CD4-positive, alpha-beta T cell (primary cell): Measurements from ENCODE around the gene KATNAL2. TPM values are rescaled to one million over a fixed set of nuclear protein-coding genes. Genes with fewer than 3 reads are reported as not detected.

Source experiments
- ATAC-seq: fragments of 200-7000 bp; cut with Tn5 transposase; one replicate; pipeline ENCODE4 v1.10.0; 2022; ENCODE audit warnings: mild to moderate bottlenecking; ENCODE audit not compliant: poor library complexity
- CTCF ChIA-PET: fragments of 350-600 bp; sonication (Branson Sonifier 250); formaldehyde crosslinking; loops from one replicate; lab custom pipeline; 2021; ENCODE audit warnings: antibody characterized with exemption, inconsistent platforms; lab: Charles Lee
- POLR2A ChIA-PET: fragments of 350-600 bp; sonication (Branson Sonifier 250); formaldehyde crosslinking; loops from one replicate; lab custom pipeline; 2021; ENCODE audit warnings: antibody characterized with exemption, inconsistent platforms; lab: Charles Lee
- DNase-seq, 14 experiments: peaks; one replicate each; pipeline ENCODE4 v3.0.0-alpha.2; 2013 to 2020; ENCODE audit warnings: mixed read lengths in 2 of 14
- H3K27ac ChIP-seq, 2 donors: one replicate each; pipeline versions ENCODE4 v1.5.1 to v1.7.0; 2013; ENCODE audit warnings: low read length in 2 of 2, low read depth in 1 of 2, mild to moderate bottlenecking in 1 of 2
- H3K27me3 ChIP-seq, 2 experiments: 1 replicate in 1 of 2; 2 replicates in 1 of 2; pipeline versions ENCODE4 v1.6.1 to v1.7.0; 2013; ENCODE audit warnings: low read length in 2 of 2, control low read depth in 1 of 2, mild to moderate bottlenecking in 1 of 2, moderate library complexity in 1 of 2; ENCODE audit not compliant: insufficient read depth in 2 of 2, control insufficient read depth in 1 of 2
- H3K36me3 ChIP-seq: one replicate; pipeline ENCODE4 v1.6.1; 2013; ENCODE audit warnings: low read length, control low read depth; ENCODE audit not compliant: insufficient read depth
- H3K4me1 ChIP-seq: one replicate; pipeline ENCODE4 v1.6.1; 2013; ENCODE audit warnings: low read length, control low read depth; ENCODE audit not compliant: insufficient read depth
- H3K4me3 ChIP-seq: one replicate; pipeline ENCODE4 v1.5.1; 2013; ENCODE audit warnings: mild to moderate bottlenecking, low read length, moderate library complexity
- H3K9me3 ChIP-seq, 2 experiments: 1 replicate in 1 of 2; 2 replicates in 1 of 2; pipeline versions ENCODE4 v1.6.1 to v1.7.0; 2013; ENCODE audit warnings: low read length in 2 of 2, mild to moderate bottlenecking in 2 of 2, control low read depth in 1 of 2, moderate library complexity in 1 of 2; ENCODE audit not compliant: control insufficient read depth in 1 of 2, insufficient read depth in 1 of 2
- H3K27ac Mint-ChIP-seq: one replicate; pipeline ENCODE4 v1.8.0; 2020; ENCODE audit warnings: mixed read lengths
- H3K27me3 Mint-ChIP-seq: one replicate; pipeline ENCODE4 v1.8.0; 2021; ENCODE audit warnings: mixed read lengths
- H3K36me3 Mint-ChIP-seq: one replicate; pipeline ENCODE4 v1.8.0; 2021; ENCODE audit warnings: low read depth, mixed read lengths
- H3K4me1 Mint-ChIP-seq: one replicate; pipeline ENCODE4 v1.8.0; 2021; ENCODE audit warnings: low read depth, mixed read lengths
- H3K4me3 Mint-ChIP-seq: one replicate; pipeline ENCODE4 v1.8.0; 2020; ENCODE audit warnings: mild to moderate bottlenecking, mixed read lengths
- H3K9me3 Mint-ChIP-seq: one replicate; pipeline ENCODE4 v1.8.0; 2020; ENCODE audit warnings: mixed read lengths
- CTCF ChIP-seq: fragments of 200-600 bp; IDR thresholded peaks from one replicate; pipeline ENCODE4 v1.8.0; 2022; ENCODE audit warnings: antibody characterized with exemption, mild to moderate bottlenecking
- intact Hi-C, 2 experiments: fragments of 100-400 bp; cut with DNase I in 1 of 2; cut with micrococcal nuclease in 1 of 2; formaldehyde crosslinking; loops; one replicate each; pipeline versions ENCODE4 v1.15.1 to v1.9.0; 2023 to 2025; cut with DNase I, micrococcal nuclease
- total RNA-seq, 174 experiments: library from RNA in 2 of 174; stranded (reverse) in 2 of 174; gene quantifications; one replicate each; pipeline ENCODE4 v1.2.3 and lab custom pipeline; 2021 to 2026

The KATNAL2 gene
- total RNA-seq, 2 experiments from 2014 or later = 1.5 to 2.0 TPM

- H3K4me1 ChIP-seq = peaks cover 25% of the 10 kb centered on the region
- TF ChIP-seq CTCF = no peak
- peaks cover 9% of the 10 kb centered on the region for H3K36me3 ChIP-seq
- ChIA-PET CTCF (no interaction called here), POLR2A (interaction anchor here (0.6 to 2.2 kb wide), 8 partner anchors 9 to 781 kb away, joined by 3 to 19 read pairs (median 3); partner anchors contain the start of genes KATNAL2 and PIAS2)
- H3K27ac Mint-ChIP-seq = peak within 1 kb of the TSS; percentile 95
- peaks cover 63% of the 10 kb centered on the region for H3K4me1 Mint-ChIP-seq
- no peaks in the 10 kb centered on the region for H3K27me3 ChIP-seq
- intact Hi-C loops = loop anchor here in 1 of 2 experiments (2.0 to 10.0 kb wide), 3 partner anchors 27 to 785 kb away; partner anchors contain the start of genes IER3IP1, KATNAL2, PIAS2 and SMAD2
- H3K36me3 Mint-ChIP-seq = peaks cover 21% of the 10 kb centered on the region
- H3K9me3 ChIP-seq = no peaks in the 10 kb centered on the region
- peak within 1 kb of the TSS; percentile 98 for H3K4me3 Mint-ChIP-seq
- peak within 1 kb of the TSS; percentile 80 for H3K4me3 ChIP-seq
- ATAC-seq (peak; percentile 75), DNase-seq (peak; percentile 43 to 84 (median 72))
- H3K27ac ChIP-seq = peak within 1 kb of the TSS; percentile 74 to 76
- no peaks in the 10 kb centered on the region for H3K27me3 Mint-ChIP-seq
- no peaks in the 10 kb centered on the region for H3K9me3 Mint-ChIP-seq
Measured at GRCh38 chr18:47150029-47150823, 232.8 kb downstream of the KATNAL2 start, which contains the start of gene HDHD2. TSS of gene HDHD2 (minus strand) at chr18:47150500. CDS start at chr18:47136439, 14,061 bp downstream.

- ChIA-PET POLR2A (interaction anchor here (0.9 to 2.2 kb wide), 4 partner anchors 10 to 780 kb away, joined by 3 to 19 read pairs (median 4); partner anchors contain the start of genes KATNAL2 and PIAS2), CTCF (interaction anchor here (1.0 kb wide), 1 partner anchor 977 kb away, joined by 3 read pairs; a partner anchor contains a TSS)
- ATAC-seq = peak; percentile 3
- no peaks in the 10 kb centered on the region for H3K9me3 Mint-ChIP-seq
- peaks cover 56% of the 10 kb centered on the region for H3K4me1 Mint-ChIP-seq
- TF ChIP-seq CTCF = no peak
- Histone ChIP-seq H3K27ac (peak overlapping the region; percentile 74 to 76), H3K27me3 (no peaks in the 10 kb centered on the region), H3K4me1 (peaks cover 25% of the 10 kb centered on the region), H3K36me3 (peaks cover 9% of the 10 kb centered on the region), H3K9me3 (no peaks in the 10 kb centered on the region), H3K4me3 (peak overlapping the region; percentile 80)
- H3K4me3 Mint-ChIP-seq = peak overlapping the region; percentile 98
- H3K27ac Mint-ChIP-seq = peak overlapping the region; percentile 95
- peaks cover 21% of the 10 kb centered on the region for H3K36me3 Mint-ChIP-seq
- peak in 4 of 14 experiments; percentile 3 to 35 (median 22) for DNase-seq
- H3K27me3 Mint-ChIP-seq = no peaks in the 10 kb centered on the region
- intact Hi-C loops = loop anchor here in 1 of 2 experiments (2.0 to 10.0 kb wide), 3 partner anchors 26 to 784 kb away; partner anchors contain the start of genes IER3IP1, KATNAL2, PIAS2 and SMAD2
Measured at GRCh38 chr18:47150824-47151366, 233.5 kb downstream of the KATNAL2 start.

- Mint-ChIP-seq H3K36me3 (peaks cover 26% of the 10 kb centered on the region), H3K27ac (peak overlapping the region; percentile 95), H3K4me3 (peak overlapping the region; percentile 98), H3K4me1 (peaks cover 50% of the 10 kb centered on the region), H3K27me3 (no peaks in the 10 kb centered on the region), H3K9me3 (no peaks in the 10 kb centered on the region)
- peak overlapping the region; percentile 74 to 76 for H3K27ac ChIP-seq
- peak overlapping the region; percentile 80 for H3K4me3 ChIP-seq
- intact Hi-C loops = loop anchor here in 1 of 2 experiments (2.0 to 10.0 kb wide), 3 partner anchors 25 to 783 kb away; partner anchors contain the start of genes IER3IP1, KATNAL2, PIAS2 and SMAD2
- no peak for TF ChIP-seq CTCF
- no peaks in the 10 kb centered on the region for H3K27me3 ChIP-seq
- peaks cover 25% of the 10 kb centered on the region for H3K4me1 ChIP-seq
- H3K9me3 ChIP-seq = no peaks in the 10 kb centered on the region
- ChIA-PET CTCF (interaction anchor here (1.0 kb wide), 1 partner anchor 978 kb away, joined by 3 read pairs; a partner anchor contains a TSS), POLR2A (interaction anchor here (1.0 to 2.2 kb wide), 2 partner anchors 18 to 234 kb away, joined by 3 to 19 read pairs; partner anchors contain the start of genes KATNAL2 and PIAS2)
- peaks cover 9% of the 10 kb centered on the region for H3K36me3 ChIP-seq
- ATAC-seq (no peak), DNase-seq (no peak)
Measured at GRCh38 chr18:47151439-47151838, 234.0 kb downstream of the KATNAL2 start.
